ENCODE measurements around the gene GDPGP1. TPM values are rescaled to one million over a fixed set of nuclear protein-coding genes. Genes with fewer than 3 reads are reported as not detected.

The GDPGP1 gene
- total RNA-seq, 2 experiments from 2014 or later, result 7.5 to 8.3 TPM

DNA sequence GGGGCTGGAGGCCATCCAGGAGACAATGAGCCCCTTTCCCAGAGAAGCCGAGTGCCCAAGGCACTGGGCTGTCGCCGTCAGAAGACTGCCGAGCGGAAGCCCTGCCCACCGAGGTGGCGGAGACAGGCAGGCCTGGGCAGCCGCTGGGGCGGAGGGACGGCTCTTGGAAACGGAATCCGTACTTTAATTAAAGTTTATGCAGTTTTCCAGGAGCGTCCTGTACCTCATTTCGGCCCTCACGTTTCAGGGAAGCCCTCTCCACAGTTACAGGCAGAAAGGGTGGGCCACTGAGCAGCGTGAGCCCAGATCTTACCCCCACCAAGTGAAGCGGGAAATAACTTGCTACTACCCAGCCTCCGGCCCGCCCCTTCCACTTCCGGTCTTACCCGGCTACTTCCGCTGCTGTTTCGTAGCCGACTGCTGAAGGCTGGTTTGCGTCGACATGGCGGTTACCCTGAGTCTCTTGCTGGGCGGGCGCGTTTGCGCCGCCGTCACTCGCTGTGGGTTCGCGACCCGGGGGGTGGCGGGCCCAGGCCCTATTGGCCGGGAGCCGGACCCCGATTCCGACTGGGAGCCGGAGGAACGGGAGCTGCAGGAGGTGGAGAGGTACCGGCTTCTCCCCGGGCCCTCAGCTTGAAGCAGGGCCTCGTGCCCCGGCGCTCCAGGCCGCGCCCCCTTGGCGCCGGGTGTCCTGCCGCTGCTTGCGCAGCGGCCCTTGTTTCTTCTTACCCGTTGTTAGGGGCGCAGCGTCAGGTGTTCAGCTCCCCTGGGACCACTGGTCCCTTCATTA lies 31.5 kb downstream of the GDPGP1 start, which contains the start of gene NGRN:
TSS of gene NGRN (plus strand) at position 402 of the 790 bp plus-strand sequence. CDS start at position 443, 41 bp downstream.
- Mint-ChIP-seq H3K4me3 (peak within 1 kb of the TSS; percentile 90), H3K27me3 (no peaks in the 10 kb centered on the region), H3K9me3 (no peaks in the 10 kb centered on the region), H3K27ac (peak within 1 kb of the TSS; percentile 98), H3K4me1 (ENCODE audit: low read depth) (peaks cover 57% of the 10 kb centered on the region), H3K36me3 (ENCODE audit: low read depth) (peaks cover 53% of the 10 kb centered on the region)
- Histone ChIP-seq H3K4me3 (ENCODE audit: low read length) (peak within 1 kb of the TSS; percentile 74), H3K4me1 (ENCODE audit: insufficient read depth, low read length) (peaks cover 48% of the 10 kb centered on the region), H3K36me3 (ENCODE audit: insufficient read depth, low read length) (peaks cover 23% of the 10 kb centered on the region), H3K9me3 (ENCODE audit: control insufficient read depth in 1 of 2, insufficient read depth in 1 of 2, low read length in 2 of 2) (no peaks in the 10 kb centered on the region), H3K27me3 (ENCODE audit: control insufficient read depth in 1 of 2, insufficient read depth in 2 of 2, low read length in 2 of 2) (no peaks in the 10 kb centered on the region), H3K27ac (ENCODE audit: low read depth in 1 of 2, low read length in 2 of 2) (peak within 1 kb of the TSS; percentile 94 to 97)
- peak; percentile 79 for ATAC-seq (ENCODE audit: poor library complexity)
- CTCF ChIA-PET, result interaction anchor here (1.0 to 1.2 kb wide), 3 partner anchors 32 to 123 kb away, joined by 3 to 4 read pairs (median 4); partner anchors contain the start of gene CIB1
- TF ChIP-seq, protein P1, sequence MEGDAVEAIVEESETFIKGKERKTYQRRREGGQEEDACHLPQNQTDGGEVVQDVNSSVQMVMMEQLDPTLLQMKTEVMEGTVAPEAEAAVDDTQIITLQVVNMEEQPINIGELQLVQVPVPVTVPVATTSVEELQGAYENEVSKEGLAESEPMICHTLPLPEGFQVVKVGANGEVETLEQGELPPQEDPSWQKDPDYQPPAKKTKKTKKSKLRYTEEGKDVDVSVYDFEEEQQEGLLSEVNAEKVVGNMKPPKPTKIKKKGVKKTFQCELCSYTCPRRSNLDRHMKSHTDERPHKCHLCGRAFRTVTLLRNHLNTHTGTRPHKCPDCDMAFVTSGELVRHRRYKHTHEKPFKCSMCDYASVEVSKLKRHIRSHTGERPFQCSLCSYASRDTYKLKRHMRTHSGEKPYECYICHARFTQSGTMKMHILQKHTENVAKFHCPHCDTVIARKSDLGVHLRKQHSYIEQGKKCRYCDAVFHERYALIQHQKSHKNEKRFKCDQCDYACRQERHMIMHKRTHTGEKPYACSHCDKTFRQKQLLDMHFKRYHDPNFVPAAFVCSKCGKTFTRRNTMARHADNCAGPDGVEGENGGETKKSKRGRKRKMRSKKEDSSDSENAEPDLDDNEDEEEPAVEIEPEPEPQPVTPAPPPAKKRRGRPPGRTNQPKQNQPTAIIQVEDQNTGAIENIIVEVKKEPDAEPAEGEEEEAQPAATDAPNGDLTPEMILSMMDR (IDR thresholded peaks at IDR 0.05), result no peak
- POLR2A ChIA-PET, result interaction anchor here (0.6 to 1.6 kb wide), 14 partner anchors 17 to 689 kb away, joined by 3 to 79 read pairs (median 3); partner anchors contain the start of genes AP3S2, CIB1, GDPGP1 and IDH2
- peak; percentile 83 to 95 (median 90) for DNase-seq
- intact Hi-C loops (cut with DNase I, micrococcal nuclease), result loop anchor here (1.0 to 10.0 kb wide), 3 partner anchors 31 to 371 kb away; partner anchors contain the start of genes GDPGP1 (in 2 of the 2) and AP3S2 (in 1 of the 2)

DNA sequence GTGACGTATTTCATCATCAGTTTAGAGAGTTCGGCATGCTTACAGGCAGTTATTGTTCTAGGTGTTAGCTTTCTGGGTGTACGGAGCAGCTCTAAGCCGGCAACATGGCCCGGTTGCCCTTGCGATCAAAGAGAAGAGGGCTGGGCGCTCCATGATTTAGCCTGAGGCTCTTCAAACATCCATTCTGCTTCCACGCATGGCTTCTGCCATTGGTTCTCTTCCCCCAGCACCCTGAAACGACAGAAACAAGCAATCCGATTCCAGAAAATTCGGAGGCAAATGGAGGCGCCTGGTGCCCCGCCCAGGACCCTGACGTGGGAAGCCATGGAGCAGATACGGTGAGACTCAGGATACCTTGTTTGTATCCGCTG lies 32.0 kb downstream of the GDPGP1 start:
- Mint-ChIP-seq H3K9me3 (no peaks in the 10 kb centered on the region), H3K27me3 (no peaks in the 10 kb centered on the region), H3K4me3 (peak overlapping the region; percentile 90), H3K27ac (peak overlapping the region; percentile 98), H3K36me3 (ENCODE audit: low read depth) (peaks cover 58% of the 10 kb centered on the region), H3K4me1 (ENCODE audit: low read depth) (peaks cover 63% of the 10 kb centered on the region)
- H3K27ac ChIP-seq (ENCODE audit: low read depth in 1 of 2, low read length in 2 of 2), result peak overlapping the region; percentile 94 to 97
- POLR2A ChIA-PET, result interaction anchor here (0.6 to 1.6 kb wide), 13 partner anchors 18 to 689 kb away, joined by 3 to 79 read pairs (median 3); partner anchors contain the start of genes AP3S2, CIB1, GDPGP1 and IDH2
- intact Hi-C loops (cut with DNase I, micrococcal nuclease), result loop anchor here in 1 of 2 experiments (10.0 kb wide), 1 partner anchor 371 kb away; the partner anchor contains the start of gene AP3S2
- H3K27me3 ChIP-seq (ENCODE audit: control insufficient read depth in 1 of 2, insufficient read depth in 2 of 2, low read length in 2 of 2), result no peaks in the 10 kb centered on the region
- ATAC-seq (ENCODE audit: poor library complexity) (peak; percentile 44), DNase-seq (peak in 13 of 14 experiments; percentile 18 to 71 (median 33))
- TF ChIP-seq, protein P1 (IDR thresholded peaks at IDR 0.05), result no peak
- H3K4me1 ChIP-seq (ENCODE audit: insufficient read depth, low read length), result peaks cover 53% of the 10 kb centered on the region
- CTCF ChIA-PET, result interaction anchor here (1.0 to 1.2 kb wide), 3 partner anchors 33 to 123 kb away, joined by 3 to 4 read pairs (median 4); partner anchors contain the start of gene CIB1
- no peaks in the 10 kb centered on the region for H3K9me3 ChIP-seq (ENCODE audit: control insufficient read depth in 1 of 2, insufficient read depth in 1 of 2, low read length in 2 of 2)
- H3K4me3 ChIP-seq (ENCODE audit: low read length), result peak overlapping the region; percentile 74
- peaks cover 29% of the 10 kb centered on the region for H3K36me3 ChIP-seq (ENCODE audit: insufficient read depth, low read length)

DNA sequence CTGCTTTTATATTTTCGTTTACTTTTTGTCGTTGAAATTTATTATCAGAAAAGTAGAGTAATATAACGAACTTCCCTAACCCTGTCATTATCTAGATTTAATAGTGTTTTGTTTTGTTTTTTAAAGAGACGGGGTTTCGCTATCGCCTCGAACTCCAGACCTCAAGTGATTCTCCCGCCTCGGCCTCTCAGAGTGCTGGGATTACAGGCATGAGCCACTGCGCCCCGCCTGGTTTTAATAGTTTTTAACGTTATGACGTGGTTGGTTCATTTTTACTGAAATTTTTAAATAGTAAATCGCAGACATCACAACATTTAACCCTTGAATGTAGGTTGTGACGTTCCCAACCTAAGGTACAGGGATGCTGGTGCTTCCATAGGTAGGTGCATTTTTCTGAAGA lies 32.5 kb downstream of the GDPGP1 start:
- Histone ChIP-seq H3K27ac (ENCODE audit: low read depth in 1 of 2, low read length in 2 of 2) (peak overlapping the region; percentile 94 to 97), H3K4me1 (ENCODE audit: insufficient read depth, low read length) (peaks cover 57% of the 10 kb centered on the region), H3K36me3 (ENCODE audit: insufficient read depth, low read length) (peaks cover 33% of the 10 kb centered on the region), H3K4me3 (ENCODE audit: low read length) (peak overlapping the region; percentile 74), H3K27me3 (ENCODE audit: control insufficient read depth in 1 of 2, insufficient read depth in 2 of 2, low read length in 2 of 2) (no peaks in the 10 kb centered on the region), H3K9me3 (ENCODE audit: control insufficient read depth in 1 of 2, insufficient read depth in 1 of 2, low read length in 2 of 2) (no peaks in the 10 kb centered on the region)
- Mint-ChIP-seq H3K4me3 (peak overlapping the region; percentile 90), H3K36me3 (ENCODE audit: low read depth) (peaks cover 63% of the 10 kb centered on the region), H3K27ac (peak overlapping the region; percentile 98), H3K27me3 (no peaks in the 10 kb centered on the region), H3K9me3 (no peaks in the 10 kb centered on the region), H3K4me1 (ENCODE audit: low read depth) (peaks cover 67% of the 10 kb centered on the region)
- intact Hi-C loops (cut with DNase I, micrococcal nuclease), result loop anchor here in 1 of 2 experiments (10.0 kb wide), 1 partner anchor 372 kb away; the partner anchor contains the start of gene AP3S2
- CTCF ChIA-PET, result interaction anchor here (1.0 to 1.2 kb wide), 3 partner anchors 33 to 124 kb away, joined by 3 to 4 read pairs (median 4); partner anchors contain the start of gene CIB1
- no peak for ATAC-seq (ENCODE audit: poor library complexity)
- TF ChIP-seq, protein P1 (IDR thresholded peaks at IDR 0.05), result no peak
- peak in 5 of 14 experiments; percentile 13 to 50 (median 41) for DNase-seq
- POLR2A ChIA-PET, result interaction anchor here (0.6 to 2.5 kb wide), 8 partner anchors 33 to 373 kb away, joined by 3 to 79 read pairs (median 4); partner anchors contain the start of genes AP3S2, CIB1, GDPGP1 and IQGAP1
